Neural progenitor cell (in vitro differentiated cells): Measurements from ENCODE around the gene ITGA1.

Experiments
- EZH2 ChIP-seq: fragments of 200-600 bp; sonication (generic); IDR thresholded peaks from 2 replicates; pipeline ENCODE4 v1.6.1; 2017; ENCODE audit warnings: antibody characterized with exemption, mild to moderate bottlenecking, moderate library complexity
- EZH2phosphoT487 ChIP-seq: fragments of 200-600 bp; sonication (generic); IDR thresholded peaks from 2 replicates; pipeline ENCODE4 v1.6.1; 2017; ENCODE audit warnings: antibody characterized with exemption
- TF ChIP-seq, protein P1 (sequence below): fragments of 200-600 bp; sonication (generic); IDR thresholded peaks from 2 replicates; pipeline ENCODE4 v1.5.1; 2017; ENCODE audit warnings: antibody characterized with exemption, mild to moderate bottlenecking

DNA sequence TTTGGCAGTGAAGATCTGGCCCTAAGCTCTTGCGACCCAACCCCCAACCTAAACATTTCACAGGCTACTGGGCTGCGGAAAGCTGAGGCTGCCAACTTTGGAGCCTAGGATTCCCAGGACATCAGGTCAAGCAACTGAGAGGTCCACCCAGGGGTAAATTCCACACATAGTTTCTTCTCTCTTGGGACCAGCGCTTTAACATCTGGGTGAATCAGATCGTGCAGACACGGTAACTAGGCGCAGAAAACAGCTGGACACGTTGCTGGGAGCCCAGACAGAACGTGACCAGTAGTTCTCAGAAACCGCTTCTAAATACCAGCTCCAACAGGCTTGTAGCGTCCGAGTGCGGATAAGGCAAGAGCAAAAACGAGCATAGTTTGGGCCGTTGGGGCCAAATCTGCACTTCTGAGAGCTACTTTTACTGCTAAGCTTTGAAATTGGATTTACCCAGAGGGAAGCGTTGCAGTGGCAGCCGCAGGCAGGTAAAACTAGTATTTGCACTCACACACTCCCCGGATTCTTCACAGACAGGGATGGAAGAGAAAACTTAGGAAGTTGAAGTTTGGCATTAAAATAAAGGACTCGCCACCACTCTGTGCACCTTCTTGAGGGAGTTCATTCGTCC lies 11.8 kb downstream of the ITGA1 start:
- TF ChIP-seq, protein P1, sequence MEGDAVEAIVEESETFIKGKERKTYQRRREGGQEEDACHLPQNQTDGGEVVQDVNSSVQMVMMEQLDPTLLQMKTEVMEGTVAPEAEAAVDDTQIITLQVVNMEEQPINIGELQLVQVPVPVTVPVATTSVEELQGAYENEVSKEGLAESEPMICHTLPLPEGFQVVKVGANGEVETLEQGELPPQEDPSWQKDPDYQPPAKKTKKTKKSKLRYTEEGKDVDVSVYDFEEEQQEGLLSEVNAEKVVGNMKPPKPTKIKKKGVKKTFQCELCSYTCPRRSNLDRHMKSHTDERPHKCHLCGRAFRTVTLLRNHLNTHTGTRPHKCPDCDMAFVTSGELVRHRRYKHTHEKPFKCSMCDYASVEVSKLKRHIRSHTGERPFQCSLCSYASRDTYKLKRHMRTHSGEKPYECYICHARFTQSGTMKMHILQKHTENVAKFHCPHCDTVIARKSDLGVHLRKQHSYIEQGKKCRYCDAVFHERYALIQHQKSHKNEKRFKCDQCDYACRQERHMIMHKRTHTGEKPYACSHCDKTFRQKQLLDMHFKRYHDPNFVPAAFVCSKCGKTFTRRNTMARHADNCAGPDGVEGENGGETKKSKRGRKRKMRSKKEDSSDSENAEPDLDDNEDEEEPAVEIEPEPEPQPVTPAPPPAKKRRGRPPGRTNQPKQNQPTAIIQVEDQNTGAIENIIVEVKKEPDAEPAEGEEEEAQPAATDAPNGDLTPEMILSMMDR, result no peak
- TF ChIP-seq EZH2phosphoT487, result no peak
- no peak for TF ChIP-seq EZH2
